CD4-positive, alpha-beta T cell treated with Interleukin-17A for 1 hour (primary cell): ENCODE measurements around the gene ITFG1.
A peak's percentile ranks its signal among the peaks of the same experiment; 100 is the strongest.
"Not testable (repeated sequence)": the region's sequence is repeated elsewhere in the genome, so short reads cannot be mapped to it uniquely, and the experiment has no call there.

Experiments used
- DNase-seq: peaks from one replicate; pipeline ENCODE4 v3.0.0-alpha.2; 2020

ITFG1 gene

DNA sequence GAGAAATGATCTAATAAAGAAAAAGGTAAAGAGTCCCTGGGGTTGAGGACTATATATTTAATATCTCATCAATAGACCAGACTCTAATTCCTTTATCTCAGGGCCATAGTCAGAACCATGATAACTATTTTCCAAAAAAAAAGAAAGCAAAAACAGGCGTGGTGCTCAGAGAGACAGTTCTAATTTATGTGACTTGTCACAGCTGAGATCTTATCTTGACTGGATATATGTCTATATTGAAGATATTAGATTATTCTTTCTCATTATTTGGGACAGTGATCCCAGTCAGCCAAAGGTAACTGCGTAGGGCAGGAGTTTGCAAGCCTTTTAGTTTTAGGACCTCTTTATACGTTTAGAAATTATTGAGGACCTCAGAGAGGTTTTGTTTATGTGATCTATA, 52.4 kb downstream of the ITFG1 start:
- DNase-seq, result no peak

- DNase-seq, result no peak
Observed at GRCh38 chr16:47395733-47396498, 64.9 kb downstream of the ITFG1 start.

- DNase-seq, result peak; percentile 13
Observed at GRCh38 chr16:47392081-47392480, 68.8 kb downstream of the ITFG1 start.

DNA sequence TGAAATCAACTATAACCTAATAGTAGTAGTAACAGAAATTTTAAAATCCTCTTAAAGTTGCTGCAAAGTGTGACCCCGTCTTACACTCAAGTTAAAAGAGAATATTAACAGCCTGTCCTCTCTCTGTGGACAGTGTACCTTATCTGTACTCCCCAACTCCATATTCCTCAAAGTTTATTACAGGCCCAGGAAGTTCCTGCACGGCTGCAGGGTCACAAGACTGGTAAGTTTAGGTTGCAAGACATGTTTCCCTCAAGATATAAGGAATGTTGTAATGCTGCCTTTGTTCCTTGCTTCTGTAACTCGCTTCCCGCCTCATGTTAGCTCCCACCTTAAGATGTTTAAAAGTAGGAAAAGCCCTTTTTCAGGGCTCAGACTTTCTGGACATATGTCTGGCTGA, 72.2 kb downstream of the ITFG1 start:
- no peak for DNase-seq

- DNase-seq, result no peak
Observed at GRCh38 chr16:47387026-47387734, 73.7 kb downstream of the ITFG1 start.

GRCh38 chr16:47386201-47386718, 74.6 kb downstream of the ITFG1 start:
- no peak for DNase-seq

- no peak for DNase-seq
Observed at GRCh38 chr16:47382362-47382761, 78.5 kb downstream of the ITFG1 start.

DNA sequence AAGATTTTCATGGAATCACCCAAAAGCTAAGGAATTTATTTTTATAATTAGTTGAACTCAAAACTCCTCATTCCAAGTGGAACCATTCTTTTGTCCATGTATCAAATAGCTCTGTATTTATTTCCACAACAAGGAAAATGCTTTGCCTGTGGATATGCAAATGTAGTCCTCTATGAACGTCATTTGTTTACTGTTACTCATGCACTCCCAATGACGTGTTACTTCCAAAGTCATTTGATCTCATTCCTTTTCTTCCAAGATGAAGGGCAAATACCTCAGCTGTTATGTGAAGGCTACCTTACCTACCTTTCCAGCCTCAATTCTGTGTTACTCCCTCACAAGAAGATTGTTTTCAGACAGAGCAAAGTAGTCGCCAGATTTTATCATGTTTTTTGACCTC, 83.7 kb downstream of the ITFG1 start:
- no peak for DNase-seq

GRCh38 chr16:47375423-47375822, 85.4 kb downstream of the ITFG1 start:
- DNase-seq, result no peak

GRCh38 chr16:47374629-47375028, 86.2 kb downstream of the ITFG1 start:
- no peak for DNase-seq

DNA sequence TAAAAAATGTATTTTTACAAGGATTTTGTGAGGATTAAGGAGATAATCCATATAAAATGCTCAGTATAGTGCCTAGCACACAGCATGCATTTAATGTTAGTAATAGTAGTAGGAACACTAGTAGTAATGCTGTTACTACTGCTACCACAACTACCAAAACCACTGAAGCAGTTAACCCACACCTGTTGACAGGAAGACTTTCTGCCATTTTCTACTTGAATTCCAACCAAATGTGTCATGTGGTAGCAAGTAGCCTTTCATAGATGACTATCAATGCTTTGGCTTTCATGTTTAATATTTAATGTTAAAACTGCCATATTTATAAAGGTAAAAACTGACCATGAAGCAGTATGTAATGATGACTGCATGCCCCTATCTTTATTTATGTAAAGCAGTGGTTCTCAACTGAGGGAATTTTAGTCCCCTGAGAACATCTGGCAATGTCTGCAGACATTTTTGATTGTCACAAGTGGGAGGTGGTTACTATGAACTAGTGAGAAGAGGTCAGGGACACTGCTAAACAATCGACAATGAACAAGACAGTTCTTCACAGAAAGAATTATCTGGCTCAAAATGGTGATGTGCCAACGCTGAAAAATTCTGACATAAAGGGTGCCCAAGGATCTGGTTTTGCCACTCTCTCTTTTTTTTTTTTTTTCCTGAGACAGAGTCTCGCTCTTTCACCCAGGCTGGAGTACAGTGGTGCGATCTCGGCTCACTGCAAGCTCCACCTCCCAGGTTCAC, 89.4 kb downstream of the ITFG1 start:
- DNase-seq, result no peak

DNA sequence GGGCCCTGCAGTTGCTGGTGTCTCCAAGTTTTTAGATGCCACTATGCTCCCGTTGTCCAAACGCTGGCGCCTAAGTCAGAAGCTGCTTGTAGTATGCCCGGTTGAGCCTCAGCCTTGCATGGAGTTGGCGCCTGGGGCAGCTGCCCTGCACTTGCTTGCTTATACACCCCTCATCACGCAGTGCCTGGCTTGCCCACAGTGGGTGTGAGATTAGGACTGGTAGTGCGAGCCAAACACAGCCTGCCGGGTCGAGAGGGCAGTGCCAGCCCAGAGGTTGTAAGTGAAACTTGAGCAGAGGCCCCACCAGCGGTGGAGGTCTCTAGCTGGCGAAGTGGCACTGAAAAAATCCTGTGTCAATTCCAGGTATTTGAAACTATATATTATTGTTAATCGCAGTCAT, 90.3 kb downstream of the ITFG1 start:
- DNase-seq, result no peak

GRCh38 chr16:47366228-47366627, 94.6 kb downstream of the ITFG1 start:
- DNase-seq, result no peak

GRCh38 chr16:47363761-47364160, 97.1 kb downstream of the ITFG1 start:
- no peak for DNase-seq

DNA sequence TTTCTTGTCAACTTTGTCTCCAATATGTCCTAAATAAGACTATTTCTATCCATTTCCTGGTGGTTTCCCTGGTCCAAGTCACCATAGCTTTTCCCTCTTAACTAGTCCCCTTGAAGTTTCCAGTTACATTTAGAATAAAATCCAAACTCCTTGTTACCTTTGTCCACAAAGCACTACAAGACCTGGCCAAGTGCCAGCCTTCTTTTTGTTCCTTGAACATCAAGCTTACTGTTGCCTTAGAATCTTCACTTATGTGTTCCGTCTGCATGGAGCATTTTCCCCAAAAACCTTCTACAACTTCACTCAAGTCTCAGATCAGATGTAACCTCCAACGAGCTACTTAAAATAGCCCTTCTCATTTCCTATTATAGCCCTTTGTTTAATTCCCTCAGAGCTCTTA, 101.4 kb downstream of the ITFG1 start:
- DNase-seq, result no peak

GRCh38 chr16:47358816-47359215, 102.0 kb downstream of the ITFG1 start:
- DNase-seq, result no peak

GRCh38 chr16:47349029-47349428, 111.8 kb downstream of the ITFG1 start:
- not testable (repeated sequence) for DNase-seq

DNA sequence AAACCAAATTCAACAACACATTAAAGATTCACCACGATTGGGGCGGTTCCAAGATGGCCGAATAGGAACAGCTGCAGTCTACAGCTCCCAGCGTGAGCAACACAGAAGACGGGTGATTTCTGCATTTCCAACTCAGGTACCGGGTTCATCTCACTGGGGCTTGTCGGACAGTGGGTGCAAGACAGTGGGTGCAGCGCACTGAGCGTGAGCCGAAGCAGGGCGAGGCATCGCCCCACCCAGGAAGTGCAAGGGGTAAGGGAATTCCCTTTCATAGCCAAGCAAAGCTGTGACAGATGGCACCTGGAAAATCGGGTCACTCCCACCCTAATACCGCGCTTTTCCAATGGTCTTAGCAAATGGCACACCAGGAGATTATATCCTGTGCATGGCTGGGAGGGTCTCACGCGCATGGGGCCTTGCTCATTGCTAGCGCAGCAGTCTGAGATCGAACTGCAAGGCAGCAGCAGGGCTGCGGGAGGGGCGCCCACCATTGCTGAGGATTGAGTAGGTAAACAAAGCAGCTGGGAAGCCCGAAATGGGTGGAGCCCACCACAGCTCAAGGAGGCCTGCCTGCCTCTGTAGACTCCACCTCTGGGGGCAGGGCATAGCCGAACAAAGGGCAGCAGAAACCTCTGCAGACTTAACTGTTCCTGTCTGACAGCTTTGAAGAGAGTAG, 113.7 kb downstream of the ITFG1 start:
- not testable (repeated sequence) for DNase-seq

DNA sequence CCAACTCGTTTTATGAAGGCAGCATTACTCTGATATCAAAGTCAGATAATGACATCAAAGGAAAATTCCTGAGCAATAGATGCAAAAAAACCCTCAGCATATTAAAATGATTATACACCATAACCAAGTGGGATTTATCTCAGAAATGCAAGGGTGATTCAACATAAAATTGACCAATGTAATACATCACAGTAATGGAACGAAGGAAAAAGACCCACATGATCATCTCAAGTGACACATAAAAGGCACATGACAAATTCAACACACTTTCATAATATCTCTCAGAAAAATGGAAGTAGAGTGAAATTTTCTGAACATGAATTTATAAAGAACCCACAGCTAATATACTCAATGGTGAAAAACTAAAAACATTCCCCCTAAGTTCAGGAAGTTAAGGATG, 118.8 kb downstream of the ITFG1 start:
- DNase-seq, result no peak

- DNase-seq, result not testable (repeated sequence)
Observed at GRCh38 chr16:47330562-47330961, 130.3 kb downstream of the ITFG1 start.

DNA sequence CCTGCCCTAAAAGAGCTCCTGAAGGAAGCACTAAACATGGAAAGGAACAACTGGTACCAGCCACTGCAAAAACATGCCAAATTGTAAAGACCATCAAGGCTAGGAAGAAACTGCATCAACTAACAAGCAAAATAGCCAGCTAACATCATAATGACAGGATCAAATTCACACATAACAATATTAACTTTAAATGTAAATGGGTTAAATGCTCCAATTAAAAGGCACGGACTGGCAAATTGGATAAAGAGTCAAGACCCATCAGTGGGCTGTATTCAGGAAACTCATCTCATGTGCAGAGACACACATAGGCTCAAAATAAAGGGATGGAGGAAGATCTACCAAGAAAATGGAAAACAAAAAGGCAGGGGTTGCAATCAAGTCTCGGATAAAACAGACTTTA, 136.6 kb downstream of the ITFG1 start:
- not testable (repeated sequence) for DNase-seq

DNA sequence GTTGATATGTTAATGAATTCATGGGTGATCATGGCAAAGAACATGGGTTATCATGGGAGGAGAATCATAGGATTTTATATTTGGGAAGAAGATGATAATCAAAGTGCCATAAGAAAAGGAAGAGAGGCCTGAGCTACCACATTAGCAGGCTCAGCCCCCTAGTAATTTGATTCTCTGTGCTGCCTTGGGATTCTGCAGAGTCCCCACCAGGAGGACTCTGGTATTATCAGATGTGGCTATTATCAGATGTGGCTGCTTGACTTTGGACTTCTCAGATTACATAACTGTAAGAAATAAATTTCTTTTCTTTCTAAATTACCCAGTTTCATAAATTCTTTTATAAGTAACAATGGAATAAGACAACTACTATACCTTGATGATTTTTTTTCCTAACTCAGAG, 137.6 kb downstream of the ITFG1 start:
- DNase-seq, result no peak
